Right kidney (tissue), 1 donor: Measurements from ENCODE around the gene NEU2.

ENCODE experiments used
- DNase-seq: peaks from one replicate; pipeline ENCODE4 v3.0.0-alpha.2; 2016

The NEU2 gene

DNA sequence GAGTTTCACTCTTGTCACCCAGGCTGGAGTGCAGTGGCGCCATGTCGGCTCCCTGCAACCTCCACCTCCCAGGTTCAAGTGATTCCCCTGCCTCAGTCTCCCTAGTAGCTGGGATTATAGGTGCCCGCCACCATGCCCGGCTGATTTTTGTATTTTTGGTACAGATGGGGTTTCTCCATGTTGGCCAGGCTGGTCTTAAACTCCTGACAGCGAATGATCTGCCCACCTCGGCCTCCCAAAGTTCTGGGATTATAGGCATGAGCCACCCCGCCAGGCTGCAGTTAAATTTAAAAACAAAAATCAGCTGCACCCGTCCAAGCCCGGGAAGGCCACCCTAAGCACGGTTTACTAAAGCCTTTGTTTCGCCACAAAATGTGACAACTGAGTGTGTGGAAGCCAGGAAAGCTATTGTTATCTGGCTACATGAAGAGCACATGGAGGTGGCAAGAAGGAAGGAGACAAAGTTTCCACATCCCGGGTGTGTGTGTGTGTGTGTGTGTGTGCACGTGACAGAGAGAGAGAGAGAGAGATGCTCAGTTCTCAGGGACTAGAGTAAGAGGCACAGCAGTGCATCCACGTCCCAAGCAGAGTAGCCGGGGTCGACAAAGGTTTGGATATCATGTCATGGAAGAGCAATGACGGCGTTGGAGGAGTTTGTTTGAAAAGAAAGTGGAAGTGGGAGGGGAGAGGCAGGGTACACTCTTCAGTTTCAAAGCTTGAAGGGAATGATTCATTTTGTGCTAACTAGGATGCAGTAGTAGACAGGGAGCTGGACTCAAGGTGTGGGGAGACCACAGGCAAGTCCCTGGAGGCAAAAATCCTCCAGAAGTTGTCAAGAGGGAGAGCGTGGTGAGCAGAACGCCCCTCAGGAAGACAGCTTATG, 47.7 kb downstream of the NEU2 start:
- DNase-seq, result no peak

DNA sequence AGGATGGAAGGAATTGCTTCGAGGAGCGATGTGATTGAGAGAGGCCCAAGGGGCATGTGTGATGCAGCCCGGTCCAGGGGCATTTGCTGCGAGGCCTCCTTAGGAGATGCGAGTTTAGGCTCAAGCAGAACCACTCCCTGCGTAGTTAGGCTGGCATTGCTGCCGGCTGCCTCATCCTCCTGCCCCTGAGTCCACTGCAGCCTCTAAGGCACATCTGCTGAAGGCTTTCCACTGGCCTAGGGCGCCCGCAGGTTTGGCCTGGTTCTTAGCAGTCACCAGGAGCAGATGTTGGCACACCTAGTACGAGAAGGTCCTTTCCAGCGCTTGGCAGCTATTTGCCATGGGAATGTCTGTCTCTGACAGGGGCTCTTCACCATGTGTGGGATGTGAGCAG, 48.4 kb downstream of the NEU2 start:
- DNase-seq, result no peak

- no peak for DNase-seq
Observed at GRCh38 chr2:233081232-233081730, 48.8 kb downstream of the NEU2 start.

- DNase-seq, result no peak
Observed at GRCh38 chr2:233081731-233082221, 49.3 kb downstream of the NEU2 start.

- DNase-seq, result no peak
Observed at GRCh38 chr2:233082222-233082930, 49.9 kb downstream of the NEU2 start.

DNA sequence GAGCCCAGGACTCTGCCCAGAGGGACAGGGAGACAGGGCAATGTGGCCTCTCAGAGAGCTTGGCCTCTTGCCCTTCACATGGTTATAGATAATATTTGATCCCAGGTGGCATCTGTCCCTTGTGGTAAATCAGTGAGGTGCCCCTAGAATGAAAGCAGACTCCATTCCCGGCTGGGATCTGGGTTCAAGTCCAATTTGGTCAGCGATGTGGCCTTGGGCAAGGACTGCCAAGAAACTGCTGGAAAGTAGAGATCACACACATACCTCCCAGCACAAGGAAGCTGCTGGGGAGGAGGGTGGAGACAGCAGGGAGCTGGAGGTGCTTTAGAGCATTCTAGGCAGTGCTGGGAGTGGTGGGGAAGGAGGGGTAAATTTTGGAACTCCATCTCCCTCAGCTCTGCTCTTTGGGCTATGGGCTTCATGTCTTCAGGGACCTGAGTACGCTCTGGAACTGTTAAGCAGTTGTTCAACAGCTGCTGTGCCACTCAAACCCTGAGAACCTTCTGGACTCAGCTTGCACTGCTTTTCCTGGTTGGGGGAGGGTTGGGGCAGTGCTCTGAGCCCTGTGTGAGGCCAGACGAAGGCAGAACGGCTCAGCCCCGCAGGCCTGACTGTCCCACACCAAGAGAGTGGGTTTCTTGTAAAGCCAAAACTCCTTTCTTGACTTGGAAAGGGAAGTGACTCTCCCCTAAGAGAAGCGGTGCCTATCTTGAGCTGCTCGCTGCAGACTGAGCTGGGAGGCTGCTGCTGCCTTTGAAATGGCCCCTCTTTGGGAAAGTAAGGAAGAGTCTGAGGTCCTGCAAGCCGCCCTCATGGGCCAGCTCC, 50.7 kb downstream of the NEU2 start:
- DNase-seq, result no peak

DNA sequence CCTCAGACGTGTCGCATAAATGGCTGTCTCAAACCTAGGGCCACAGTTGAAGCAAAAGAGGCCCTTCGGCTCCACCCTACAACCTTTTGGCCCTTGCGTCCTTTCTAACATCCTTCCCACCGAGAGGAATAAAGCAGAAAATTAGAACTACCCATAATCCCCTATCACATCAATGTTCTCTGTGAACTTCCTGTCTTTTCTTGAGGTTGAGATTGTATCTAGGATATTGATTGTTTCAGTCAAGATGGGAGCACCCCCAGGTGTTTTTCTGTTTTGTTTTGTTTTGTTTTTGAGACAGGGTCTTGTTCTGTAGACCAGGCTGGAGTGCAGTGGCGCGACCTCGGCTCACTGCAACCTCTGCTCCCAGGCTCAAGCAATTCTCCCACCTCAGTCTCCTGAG, 51.3 kb downstream of the NEU2 start:
- DNase-seq, result no peak

GRCh38 chr2:233084488-233084887, 52.0 kb downstream of the NEU2 start:
- no peak for DNase-seq
